IMR-90 (cell line): ENCODE measurements around the gene MACROD1. TPM values are rescaled to one million over a fixed set of nuclear protein-coding genes. Genes with fewer than 3 reads are reported as not detected.

ENCODE experiments used
- ATAC-seq: fragments of 200-7000 bp; cut with Tn5 transposase; 2 replicates; pipeline ENCODE4 v1.9.1; 2020; ENCODE audit warnings: low read depth, mild to moderate bottlenecking, moderate library complexity
- BruUV-seq: library from RNA; stranded (reverse); fragments of 400-500 nt; replicated peaks from 2 replicates; lab custom pipeline; 2021; lab: Mats Ljungman, UMichigan
- CTCF ChIA-PET: fragments of 300-600 bp; formaldehyde crosslinking; extraction: SDS; loops from one replicate; lab custom pipeline; 2021; ENCODE audit warnings: antibody characterized with exemption; lab: Yijun Ruan, JAX
- POLR2A ChIA-PET: fragments of 300-600 bp; sonication (Branson Sonifier 250); formaldehyde crosslinking; loops from one replicate; lab custom pipeline; 2022; ENCODE audit warnings: antibody characterized with exemption; ENCODE audit not compliant: unreplicated experiment; lab: Charles Lee
- DNase-seq: peaks from one replicate; pipeline ENCODE4 v3.0.0; 2013
- H2AFZ ChIP-seq: replicated peaks from 2 replicates; pipeline ENCODE3; 2013; ENCODE audit warnings: low read length, mild to moderate bottlenecking; ENCODE audit not compliant: poor library complexity
- H2AK5ac ChIP-seq: 2 replicates; pipeline ENCODE4 v1.6.1; 2013; ENCODE audit warnings: low read depth, low read length, inconsistent platforms
- H2AK9ac ChIP-seq: replicated peaks from 2 replicates; pipeline ENCODE3; 2013; ENCODE audit warnings: mild to moderate bottlenecking, low read depth, low read length, moderate library complexity; ENCODE audit not compliant: poor library complexity
- H2BK120ac ChIP-seq: 2 replicates; pipeline ENCODE4 v1.6.1; 2013; ENCODE audit warnings: low read depth, low read length, inconsistent platforms
- H2BK15ac ChIP-seq: 3 replicates; pipeline ENCODE4 v1.6.1; 2013; ENCODE audit warnings: low read depth, low read length, inconsistent platforms
- H2BK20ac ChIP-seq: 2 replicates; pipeline ENCODE4 v1.6.1; 2013; ENCODE audit warnings: low read depth, mild to moderate bottlenecking, inconsistent platforms, low read length, moderate library complexity
- H2BK5ac ChIP-seq: 2 replicates; pipeline ENCODE4 v1.6.1; 2013; ENCODE audit warnings: mild to moderate bottlenecking, low read depth, low read length, inconsistent platforms; ENCODE audit not compliant: poor library complexity, severe bottlenecking
- H3K14ac ChIP-seq: replicated peaks from 2 replicates; pipeline ENCODE4 v1.6.1; 2013; ENCODE audit warnings: low read depth, low read length, inconsistent platforms
- H3K18ac ChIP-seq: 2 replicates; pipeline ENCODE4 v1.6.1; 2013; ENCODE audit warnings: low read depth, low read length, control low read depth
- H3K23ac ChIP-seq: 2 replicates; pipeline ENCODE4 v1.6.1; 2013; ENCODE audit warnings: low read depth, low read length, inconsistent platforms
- H3K27ac ChIP-seq: 2 replicates; pipeline ENCODE4 v1.5.1; 2013; ENCODE audit warnings: mild to moderate bottlenecking, control low read depth, low read length; ENCODE audit not compliant: insufficient read depth
- H3K27me3 ChIP-seq: 2 replicates; pipeline ENCODE4 v1.6.1; 2013; ENCODE audit warnings: low read length; ENCODE audit not compliant: control insufficient read depth, insufficient read depth
- H3K36me3 ChIP-seq: 2 replicates; pipeline ENCODE4 v1.6.1; 2013; ENCODE audit warnings: low read length, mixed read lengths; ENCODE audit not compliant: control insufficient read depth, insufficient read depth
- H3K4ac ChIP-seq: 2 replicates; pipeline ENCODE4 v1.6.1; 2013; ENCODE audit warnings: low read depth, low read length, inconsistent platforms
- H3K4me1 ChIP-seq: 2 replicates; pipeline ENCODE4 v1.6.1; 2013; ENCODE audit warnings: low read length, mixed read lengths; ENCODE audit not compliant: control insufficient read depth, insufficient read depth
- H3K4me2 ChIP-seq: 2 replicates; pipeline ENCODE4 v1.6.1; 2013; ENCODE audit warnings: low read depth, mild to moderate bottlenecking, control low read depth, low read length, moderate library complexity
- H3K4me3 ChIP-seq: 2 replicates; pipeline ENCODE4 v1.5.1; 2013; ENCODE audit warnings: low read depth, mild to moderate bottlenecking, control low read depth, low read length, moderate library complexity; ENCODE audit not compliant: insufficient read depth
- H3K56ac ChIP-seq: 2 replicates; pipeline ENCODE4 v1.6.1; 2013; ENCODE audit warnings: low read length, inconsistent platforms; ENCODE audit not compliant: insufficient read depth; ENCODE audit errors: extremely low read depth
- H3K79me1 ChIP-seq, 2 experiments: 2 replicates each; pipeline ENCODE4 v1.6.1; 2013; ENCODE audit warnings: low read length in 2 of 2, inconsistent platforms in 1 of 2, low read depth in 1 of 2
- H3K9ac ChIP-seq: 2 replicates; pipeline ENCODE4 v1.6.1; 2013; ENCODE audit warnings: low read depth, low read length, control low read depth
- H3K9me1 ChIP-seq: 2 replicates; pipeline ENCODE4 v1.6.1; 2013; ENCODE audit warnings: low read length, inconsistent platforms; ENCODE audit not compliant: insufficient read depth
- H3K9me3 ChIP-seq: 2 replicates; pipeline ENCODE4 v1.6.1; 2013; ENCODE audit warnings: low read length; ENCODE audit not compliant: control insufficient read depth, insufficient read depth
- H4K20me1 ChIP-seq: 2 replicates; pipeline ENCODE4 v1.6.1; 2013; ENCODE audit warnings: low read length, inconsistent platforms; ENCODE audit not compliant: insufficient read depth
- H4K5ac ChIP-seq: 2 replicates; pipeline ENCODE4 v1.6.1; 2013; ENCODE audit warnings: mild to moderate bottlenecking, low read depth, low read length, control low read depth
- H4K8ac ChIP-seq, 2 experiments: 2 replicates each; pipeline ENCODE4 v1.6.1; 2013; ENCODE audit warnings: low read depth in 2 of 2, low read length in 2 of 2, control low read depth in 1 of 2, inconsistent platforms in 1 of 2
- H4K91ac ChIP-seq: 2 replicates; pipeline ENCODE4 v1.6.1; 2013; ENCODE audit warnings: low read depth, low read length, inconsistent platforms; ENCODE audit not compliant: insufficient read depth
- BHLHE40 ChIP-seq: fragments of 150-350 bp; IDR thresholded peaks from 2 replicates; pipeline ENCODE4 v1.6.1; 2016; ENCODE audit warnings: mild to moderate bottlenecking, low read depth, low read length
- CHD1 ChIP-seq: IDR thresholded peaks from 2 replicates; pipeline ENCODE4 v1.6.1; 2012; ENCODE audit warnings: low read depth, low read length, improper control_type of control experiment
- FOS ChIP-seq: fragments of 150-350 bp; IDR thresholded peaks from 2 replicates; pipeline ENCODE4 v1.6.1; 2016; ENCODE audit warnings: low read depth, low read length
- MAFK ChIP-seq: IDR thresholded peaks from 2 replicates; pipeline ENCODE4 v1.6.1; 2012; ENCODE audit warnings: low read depth, low read length, improper control_type of control experiment
- MAZ ChIP-seq: IDR thresholded peaks from 2 replicates; pipeline ENCODE4 v1.6.1; 2012; ENCODE audit warnings: low read depth, mild to moderate bottlenecking, low read length, improper control_type of control experiment, moderate library complexity, borderline replicate concordance
- MXI1 ChIP-seq: IDR thresholded peaks from 2 replicates; pipeline ENCODE4 v1.6.1; 2012; ENCODE audit warnings: low read depth, mild to moderate bottlenecking, low read length, moderate library complexity, borderline replicate concordance
- NFE2L2 ChIP-seq: fragments of 150-350 bp; IDR thresholded peaks from 2 replicates; pipeline ENCODE4 v1.6.1; 2016; ENCODE audit warnings: low read depth, mild to moderate bottlenecking, low read length
- POLR2A ChIP-seq: IDR thresholded peaks from 2 replicates; pipeline ENCODE4 v1.6.1; 2012; ENCODE audit warnings: mild to moderate bottlenecking, low read depth, low read length
- RAD21 ChIP-seq: IDR thresholded peaks from 2 replicates; pipeline ENCODE4 v1.6.1; 2012; ENCODE audit warnings: low read length, improper control_type of control experiment
- RFX5 ChIP-seq: IDR thresholded peaks from 2 replicates; pipeline ENCODE4 v1.8.0; 2012; ENCODE audit warnings: low read depth, mild to moderate bottlenecking, low read length, moderate library complexity
- WGBS, 2 experiments: methylation state at CpG; one replicate each; pipeline versions ENCODE4 v1.1.5 to v1.1.7; 2013; ENCODE audit warnings: missing lambda C conversion rate in 2 of 2; ENCODE audit not compliant: insufficient read length in 1 of 2; ENCODE audit errors: extremely low coverage in 2 of 2; 5-methylcytosine and 5-hydroxymethylcytosine counted together
- dilution Hi-C: fragments of 300-500 bp; cut with HindIII; formaldehyde crosslinking; loops from one replicate; pipeline ENCODE4 v1.14.3; 2018; ENCODE audit warnings: low sequenced_read_pairs; ENCODE audit not compliant: unreplicated experiment
- in situ Hi-C: fragments of 300-500 bp; cut with MboI; formaldehyde crosslinking; loops from 3 replicates; pipeline ENCODE4 v1.14.3; 2019; ENCODE audit warnings: low sequenced_read_pairs, inconsistent platforms, mixed read lengths
- intact Hi-C: fragments of 100-400 bp; cut with micrococcal nuclease; formaldehyde crosslinking; loops from 2 replicates; pipeline ENCODE4 v1.10.0; 2022
- polyA plus RNA-seq, 3 experiments: library from polyadenylated mRNA; depleted of rRNA; stranded (reverse); fragments of >200 nt; gene quantifications; 2 replicates each; pipeline ENCODE4 v1.2.3, GENCODE V29; 2012; ENCODE audit warnings: low replicate concordance in 1 of 3
- total RNA-seq: library from RNA; depleted of rRNA; stranded (reverse); fragments of >200 nt; gene quantifications from 2 replicates; pipeline ENCODE4 v1.2.3, GENCODE V29; 2012
- TF ChIP-seq, protein P1 (sequence below): fragments of 150-350 bp; IDR thresholded peaks from 2 replicates; pipeline ENCODE4 v1.6.1; 2016; ENCODE audit warnings: low read depth, mild to moderate bottlenecking, low read length, moderate library complexity, borderline replicate concordance
- TF ChIP-seq, protein P2 (sequence below): conservative IDR thresholded peaks from 2 replicates; pipeline ENCODE4 v1.5.1; 2012; ENCODE audit warnings: mild to moderate bottlenecking, low read depth, low read length, improper control_type of control experiment

Gene MACROD1
- total and polyA plus RNA-seq, 2 of the 4 experiments (the other 2 are of a cell fraction), result 2.5 to 9.3 TPM

- peaks cover 3% of the 10 kb centered on the region; the same call in 1 of the 2 replicates for H3K9me1 ChIP-seq
These were observed 130.8 kb downstream of the MACROD1 start for GRCh38 chr11:64035081-64035524.

More at GRCh38 chr11:64035081-64035524, 130.8 kb downstream of the MACROD1 start:
- TF ChIP-seq MAFK (no peak), POLR2A (no peak), MAZ (no peak), MXI1 (no peak), FOS (no peak), NFE2L2 (no peak), CHD1 (no peak), BHLHE40 (no peak), RFX5 (no peak), RAD21 (no peak)
- TF ChIP-seq, protein P1, sequence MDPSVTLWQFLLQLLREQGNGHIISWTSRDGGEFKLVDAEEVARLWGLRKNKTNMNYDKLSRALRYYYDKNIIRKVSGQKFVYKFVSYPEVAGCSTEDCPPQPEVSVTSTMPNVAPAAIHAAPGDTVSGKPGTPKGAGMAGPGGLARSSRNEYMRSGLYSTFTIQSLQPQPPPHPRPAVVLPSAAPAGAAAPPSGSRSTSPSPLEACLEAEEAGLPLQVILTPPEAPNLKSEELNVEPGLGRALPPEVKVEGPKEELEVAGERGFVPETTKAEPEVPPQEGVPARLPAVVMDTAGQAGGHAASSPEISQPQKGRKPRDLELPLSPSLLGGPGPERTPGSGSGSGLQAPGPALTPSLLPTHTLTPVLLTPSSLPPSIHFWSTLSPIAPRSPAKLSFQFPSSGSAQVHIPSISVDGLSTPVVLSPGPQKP, result no peak
- TF ChIP-seq, protein P2, sequence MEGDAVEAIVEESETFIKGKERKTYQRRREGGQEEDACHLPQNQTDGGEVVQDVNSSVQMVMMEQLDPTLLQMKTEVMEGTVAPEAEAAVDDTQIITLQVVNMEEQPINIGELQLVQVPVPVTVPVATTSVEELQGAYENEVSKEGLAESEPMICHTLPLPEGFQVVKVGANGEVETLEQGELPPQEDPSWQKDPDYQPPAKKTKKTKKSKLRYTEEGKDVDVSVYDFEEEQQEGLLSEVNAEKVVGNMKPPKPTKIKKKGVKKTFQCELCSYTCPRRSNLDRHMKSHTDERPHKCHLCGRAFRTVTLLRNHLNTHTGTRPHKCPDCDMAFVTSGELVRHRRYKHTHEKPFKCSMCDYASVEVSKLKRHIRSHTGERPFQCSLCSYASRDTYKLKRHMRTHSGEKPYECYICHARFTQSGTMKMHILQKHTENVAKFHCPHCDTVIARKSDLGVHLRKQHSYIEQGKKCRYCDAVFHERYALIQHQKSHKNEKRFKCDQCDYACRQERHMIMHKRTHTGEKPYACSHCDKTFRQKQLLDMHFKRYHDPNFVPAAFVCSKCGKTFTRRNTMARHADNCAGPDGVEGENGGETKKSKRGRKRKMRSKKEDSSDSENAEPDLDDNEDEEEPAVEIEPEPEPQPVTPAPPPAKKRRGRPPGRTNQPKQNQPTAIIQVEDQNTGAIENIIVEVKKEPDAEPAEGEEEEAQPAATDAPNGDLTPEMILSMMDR, result no peak
- 26% methylated on average over 8 of the region's 17 CpGs; no CpG with 5 or more reads in 1 of the 2 experiments for WGBS, 2 experiments
- Histone ChIP-seq H3K36me3 (no peaks in the 10 kb centered on the region), H4K5ac (no peak overlapping the region), H3K14ac (no peak overlapping the region), H3K9ac (no peak overlapping the region), H3K79me1 (no peaks in the 10 kb centered on the region), H2BK120ac (no peak overlapping the region), H3K56ac (no peak overlapping the region), H3K27ac (no peak overlapping the region), H4K20me1 (peaks cover 5% of the 10 kb centered on the region; the same call in 1 of the 2 replicates), H4K91ac (no peak overlapping the region), H4K8ac (no peak overlapping the region), H2AFZ (no peak overlapping the region), H2BK20ac (no peak overlapping the region), H3K4me2 (peak overlapping the region; percentile 74), H3K4ac (no peak overlapping the region; the same call in 1 of the 2 replicates), H3K18ac (no peak overlapping the region), H2AK5ac (peak overlapping the region; percentile 80; the same call in 1 of the 2 replicates), H2BK5ac (no peak overlapping the region), H3K27me3 (peaks cover 12% of the 10 kb centered on the region), H3K9me3 (no peaks in the 10 kb centered on the region), H2BK15ac (no peak overlapping the region), H2AK9ac (no peak overlapping the region), H3K23ac (peak overlapping the region; percentile 47; the same call in 1 of the 2 replicates), H3K4me1 (peaks cover 8% of the 10 kb centered on the region; the same call in 1 of the 2 replicates), H3K4me3 (0 out of 2 replicates have a peak overlapping the region, but pooled peaks have one; percentile 16)
- no peak for DNase-seq
- intact Hi-C loops (no loop called here), dilution Hi-C loops (no loop called here), in situ Hi-C loops (no loop called here)
- ChIA-PET POLR2A (interaction anchor here (0.5 kb wide), 1 partner anchor 16 kb away, joined by 4 read pairs; no protein-coding TSS in a partner anchor), CTCF (no interaction called here)
- BruUV-seq, result no TSS peak
- ATAC-seq, result no peak
